GM19452 (cell line): ENCODE measurements around the gene CACNA1H.
"Not testable (repeated sequence)": the region's sequence is repeated elsewhere in the genome, so short reads cannot be mapped to it uniquely, and the experiment has no call there.

ENCODE experiments used
- ATAC-seq: cut with Tn5 transposase; IDR thresholded peaks from one replicate; pipeline ENCODE4 v1.9.1; 2021; ENCODE audit not compliant: unreplicated experiment

CACNA1H gene

GRCh38 chr16:1185460-1186207, 32.7 kb downstream of the CACNA1H start:
- not testable (repeated sequence) for ATAC-seq

GRCh38 chr16:1188432-1189189, 35.7 kb downstream of the CACNA1H start:
- no peak for ATAC-seq

GRCh38 chr16:1189455-1189854, 36.5 kb downstream of the CACNA1H start:
- no peak for ATAC-seq

GRCh38 chr16:1190789-1191188, 37.9 kb downstream of the CACNA1H start:
- ATAC-seq, result not testable (repeated sequence)

DNA sequence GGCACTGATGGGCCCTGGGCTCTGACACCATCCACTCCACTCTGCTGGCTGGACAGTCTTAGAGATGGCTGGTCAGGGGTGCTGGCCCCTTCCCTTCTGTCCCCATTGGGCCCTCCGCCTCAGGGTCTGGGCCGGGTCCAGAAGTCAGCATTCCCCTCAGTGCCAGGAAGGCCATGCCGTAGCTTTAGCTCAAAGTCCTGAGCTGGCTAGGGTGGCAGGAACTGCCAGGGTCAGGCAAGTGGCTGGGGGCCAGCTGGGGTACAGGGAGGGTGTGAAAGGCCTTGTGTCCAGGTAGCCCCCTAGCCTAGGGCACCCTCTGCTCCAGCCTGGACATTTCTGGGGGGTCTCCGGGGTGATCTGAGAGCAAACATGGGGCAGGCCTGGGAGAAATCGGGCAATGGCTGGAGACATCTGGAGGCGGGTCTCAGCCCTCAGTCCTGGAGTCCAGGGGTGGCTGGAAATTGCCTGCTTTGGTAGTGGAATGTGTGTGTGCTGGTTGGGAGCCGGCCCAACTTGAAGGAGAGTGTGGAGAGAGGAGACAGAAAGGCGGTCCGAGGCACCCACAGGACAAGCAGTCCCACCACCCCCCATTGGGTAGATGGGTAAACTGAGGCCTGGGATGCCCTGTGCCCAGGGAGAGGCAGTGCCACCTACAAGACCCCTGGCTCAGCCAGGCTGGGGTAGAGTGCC, 39.6 kb downstream of the CACNA1H start:
- no peak for ATAC-seq

DNA sequence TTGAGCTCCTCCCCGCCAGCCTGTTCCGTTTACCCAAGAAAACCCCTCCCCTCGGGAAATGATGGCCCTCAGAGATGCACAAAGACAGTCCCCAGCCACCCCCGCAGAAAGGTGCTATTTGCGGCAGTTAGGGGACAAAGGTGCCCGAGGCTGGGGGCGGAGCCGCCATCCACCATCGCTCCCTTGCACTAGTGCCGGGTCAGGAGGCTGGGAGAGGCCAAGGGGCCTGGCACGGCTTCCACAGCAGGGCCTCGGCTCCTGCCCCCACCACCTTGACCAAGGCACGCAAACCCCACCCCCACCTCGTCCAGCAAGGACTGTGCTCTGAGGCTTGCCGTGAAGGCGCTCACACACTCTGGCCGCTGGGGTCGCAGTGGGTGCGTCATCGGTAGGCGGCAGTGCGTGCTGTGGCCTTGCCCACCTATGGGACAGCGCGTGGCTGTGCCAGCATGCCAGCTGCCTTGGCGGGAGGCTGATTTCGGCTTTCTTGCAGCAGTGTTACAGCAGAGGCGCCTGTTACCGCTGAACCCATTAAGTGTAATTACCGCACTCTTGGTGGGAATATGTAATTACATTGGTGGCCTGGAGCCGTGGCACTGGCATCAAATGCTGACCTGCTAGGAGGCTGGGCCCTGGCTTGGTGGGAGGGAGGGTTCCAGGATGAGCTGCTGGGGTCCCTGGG, 40.4 kb downstream of the CACNA1H start:
- no peak for ATAC-seq

DNA sequence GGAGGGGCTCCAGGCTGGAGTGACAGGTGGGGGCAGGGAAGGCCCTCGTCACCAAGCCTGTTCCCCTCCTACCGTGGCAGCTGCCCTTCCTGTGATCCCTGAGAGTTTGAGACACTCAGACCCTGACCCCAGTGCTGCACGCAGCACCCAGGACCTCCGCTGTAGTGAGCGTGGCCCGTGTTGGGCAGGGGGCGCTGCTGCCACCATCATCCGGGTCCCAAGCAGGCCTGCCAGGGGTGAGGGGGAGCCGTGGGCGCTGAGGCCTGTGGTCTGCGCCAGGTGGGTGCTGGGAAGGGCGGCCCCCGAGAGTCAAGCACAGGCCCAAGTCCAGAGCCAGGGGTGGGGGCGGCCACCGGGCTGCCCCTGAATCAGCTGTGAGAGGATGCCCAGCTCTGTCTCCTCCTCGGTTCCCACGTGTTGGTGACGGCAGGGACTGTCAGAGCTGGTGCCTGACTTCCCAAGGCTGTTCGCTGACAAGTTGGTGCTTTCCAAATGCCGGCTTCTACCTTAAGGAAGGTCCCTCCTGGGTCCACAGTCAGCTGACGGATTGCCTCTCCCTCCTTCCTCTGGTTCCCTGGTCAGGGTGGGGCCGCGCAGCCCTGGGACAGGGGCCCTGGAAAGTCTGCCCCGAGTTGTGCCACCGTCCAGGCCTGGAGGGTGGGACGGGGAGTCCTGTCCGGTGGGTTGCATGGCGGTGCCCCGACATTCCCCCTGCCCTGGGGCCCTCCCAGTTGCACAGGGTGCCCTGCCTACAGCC, 41.1 kb downstream of the CACNA1H start:
- no peak for ATAC-seq

DNA sequence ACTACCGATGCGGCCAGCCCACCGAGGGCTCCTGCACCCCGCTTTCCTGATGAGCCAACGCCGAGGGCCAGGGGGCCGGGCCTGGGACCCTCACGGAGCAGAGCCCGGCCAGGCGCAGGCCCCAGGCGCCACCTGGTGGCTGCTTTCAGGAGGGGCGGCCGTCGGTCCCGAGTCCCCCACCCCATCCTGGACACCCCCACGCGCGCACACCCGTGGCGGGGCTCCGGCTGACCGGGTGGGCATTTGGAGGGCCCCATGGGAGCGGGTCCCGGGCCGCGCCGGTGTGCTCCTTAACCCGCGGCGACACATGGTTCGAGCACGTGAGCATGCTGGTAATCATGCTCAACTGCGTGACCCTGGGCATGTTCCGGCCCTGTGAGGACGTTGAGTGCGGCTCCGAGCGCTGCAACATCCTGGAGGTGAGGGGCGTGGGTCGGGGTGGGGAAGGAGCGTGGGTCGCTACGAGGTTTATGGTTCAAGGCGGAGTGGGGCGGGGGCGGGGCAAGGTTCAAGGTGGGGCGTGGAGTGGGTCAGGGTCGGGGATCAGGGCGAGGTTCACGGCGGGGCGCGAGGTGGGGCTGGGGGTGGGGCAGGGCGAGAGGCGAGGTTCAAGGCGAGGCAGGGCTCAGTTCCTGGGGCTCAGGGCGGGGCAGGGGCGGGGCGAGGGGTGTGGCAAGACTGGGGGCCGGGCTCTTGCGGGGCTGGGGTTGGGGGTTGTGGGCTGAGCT, 41.9 kb downstream of the CACNA1H start:
- ATAC-seq, result no peak

DNA sequence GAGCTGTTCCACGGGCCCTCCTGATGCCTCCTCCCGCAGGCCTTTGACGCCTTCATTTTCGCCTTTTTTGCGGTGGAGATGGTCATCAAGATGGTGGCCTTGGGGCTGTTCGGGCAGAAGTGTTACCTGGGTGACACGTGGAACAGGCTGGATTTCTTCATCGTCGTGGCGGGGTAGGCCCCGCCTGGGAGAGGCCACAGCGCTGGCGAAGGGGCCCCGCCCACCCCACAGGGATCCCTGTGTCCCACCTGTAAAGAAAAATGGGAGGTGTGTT, 42.4 kb downstream of the CACNA1H start:
- no peak for ATAC-seq

DNA sequence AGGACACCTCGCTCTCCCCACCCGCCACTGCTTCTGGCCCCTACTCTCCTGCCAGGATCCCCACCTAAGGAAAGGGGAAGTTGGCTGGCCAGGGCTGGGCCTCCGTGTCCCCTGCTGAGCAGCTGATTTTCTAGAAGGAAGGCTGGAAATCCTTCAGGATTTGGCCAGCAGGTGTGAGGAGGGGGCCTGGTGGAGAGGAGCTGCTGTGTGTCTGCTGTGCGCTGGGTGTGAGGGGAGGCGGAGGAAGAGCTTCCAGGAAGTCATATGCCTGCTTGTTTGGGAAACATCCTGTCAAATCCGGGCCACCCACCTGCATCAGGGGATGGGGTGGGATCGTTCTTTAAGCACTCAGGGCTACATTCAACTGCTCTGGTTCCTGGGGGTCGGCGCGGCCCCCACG, 43.6 kb downstream of the CACNA1H start:
- no peak for ATAC-seq

- ATAC-seq, result no peak
Measured at GRCh38 chr16:1197237-1197866, 44.4 kb downstream of the CACNA1H start.

- ATAC-seq, result no peak
Measured at GRCh38 chr16:1198194-1198593, 45.3 kb downstream of the CACNA1H start.

- ATAC-seq, result not testable (repeated sequence)
Measured at GRCh38 chr16:1198671-1199346, 45.9 kb downstream of the CACNA1H start.

GRCh38 chr16:1199347-1200013, 46.6 kb downstream of the CACNA1H start:
- ATAC-seq, result no peak

- ATAC-seq, result no peak
Measured at GRCh38 chr16:1200014-1200627, 47.2 kb downstream of the CACNA1H start.

- no peak for ATAC-seq
Measured at GRCh38 chr16:1201444-1201843, 48.5 kb downstream of the CACNA1H start.

- ATAC-seq, result no peak
Measured at GRCh38 chr16:1202274-1202673, 49.4 kb downstream of the CACNA1H start.

- ATAC-seq, result no peak
Measured at GRCh38 chr16:1204933-1205332, 52.0 kb downstream of the CACNA1H start.
